ENCODE measurements around the gene TNFRSF18. TPM values are rescaled to one million over a fixed set of nuclear protein-coding genes. Genes with fewer than 3 reads are reported as not detected.

Gene TNFRSF18
- total and polyA plus RNA-seq, 3 donors from 2014 or later = 0.67 TPM; not detected in 2

DNA sequence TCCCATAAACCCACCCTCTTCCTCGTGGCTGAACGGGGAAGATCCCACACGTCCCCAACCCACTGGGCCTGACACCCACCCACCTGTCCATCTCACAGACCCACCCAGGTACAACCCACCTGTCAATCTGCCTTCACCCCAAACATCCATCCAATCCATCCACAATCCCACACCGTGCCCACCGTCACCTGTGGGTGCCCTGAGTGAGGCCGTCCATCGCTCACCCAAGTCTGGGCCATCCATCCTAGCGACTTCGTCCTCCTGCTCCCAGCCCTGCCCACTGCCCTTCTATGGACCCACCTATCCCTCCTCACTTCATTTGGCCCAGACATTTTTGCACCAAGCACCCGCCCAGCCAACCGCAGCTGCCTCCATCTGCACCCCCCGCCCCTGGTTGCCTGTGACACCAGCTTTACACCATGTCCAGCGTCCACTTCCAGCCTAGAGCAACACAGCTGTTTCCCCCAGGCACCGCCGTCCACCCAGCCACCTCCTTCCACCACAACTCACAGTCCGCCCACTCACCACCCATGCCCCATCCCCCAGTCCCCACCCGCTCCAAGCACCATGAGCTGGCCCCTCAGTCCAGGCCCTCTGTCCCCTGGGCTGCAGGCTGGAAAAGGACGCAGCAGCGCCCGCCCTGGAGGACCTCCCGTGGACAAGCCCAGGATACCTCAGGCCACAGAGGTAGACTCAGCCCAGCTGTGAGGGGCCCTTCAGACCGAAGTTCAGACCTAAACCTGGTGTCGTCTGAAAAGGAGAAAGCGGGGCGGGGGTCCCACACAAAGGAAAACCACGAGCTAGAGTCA, 25.1 kb downstream of the TNFRSF18 start:
- Histone ChIP-seq H3K27ac (no peak overlapping the region), H3K4me3 (no peak overlapping the region), H3K36me3 (ENCODE audit: low read depth, missing control alignments) (no peaks in the 10 kb centered on the region), H3K9me3 (no peaks in the 10 kb centered on the region), H3K4me1 (no peaks in the 10 kb centered on the region), H3K27me3 (no peaks in the 10 kb centered on the region)
- WGBS, 2 donors = 90 to 92% methylated on average over 22 to 26 of the region's 26 CpGs
- intact Hi-C loops (cut with DNase I; ENCODE audit: low total_unique reads) = no loop called here
- DNase-seq = no peak
- TF ChIP-seq, protein P1, sequence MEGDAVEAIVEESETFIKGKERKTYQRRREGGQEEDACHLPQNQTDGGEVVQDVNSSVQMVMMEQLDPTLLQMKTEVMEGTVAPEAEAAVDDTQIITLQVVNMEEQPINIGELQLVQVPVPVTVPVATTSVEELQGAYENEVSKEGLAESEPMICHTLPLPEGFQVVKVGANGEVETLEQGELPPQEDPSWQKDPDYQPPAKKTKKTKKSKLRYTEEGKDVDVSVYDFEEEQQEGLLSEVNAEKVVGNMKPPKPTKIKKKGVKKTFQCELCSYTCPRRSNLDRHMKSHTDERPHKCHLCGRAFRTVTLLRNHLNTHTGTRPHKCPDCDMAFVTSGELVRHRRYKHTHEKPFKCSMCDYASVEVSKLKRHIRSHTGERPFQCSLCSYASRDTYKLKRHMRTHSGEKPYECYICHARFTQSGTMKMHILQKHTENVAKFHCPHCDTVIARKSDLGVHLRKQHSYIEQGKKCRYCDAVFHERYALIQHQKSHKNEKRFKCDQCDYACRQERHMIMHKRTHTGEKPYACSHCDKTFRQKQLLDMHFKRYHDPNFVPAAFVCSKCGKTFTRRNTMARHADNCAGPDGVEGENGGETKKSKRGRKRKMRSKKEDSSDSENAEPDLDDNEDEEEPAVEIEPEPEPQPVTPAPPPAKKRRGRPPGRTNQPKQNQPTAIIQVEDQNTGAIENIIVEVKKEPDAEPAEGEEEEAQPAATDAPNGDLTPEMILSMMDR (IDR thresholded peaks at IDR 0.05) = no peak
- no peak for TF ChIP-seq POLR2A (IDR thresholded peaks at IDR 0.05)

DNA sequence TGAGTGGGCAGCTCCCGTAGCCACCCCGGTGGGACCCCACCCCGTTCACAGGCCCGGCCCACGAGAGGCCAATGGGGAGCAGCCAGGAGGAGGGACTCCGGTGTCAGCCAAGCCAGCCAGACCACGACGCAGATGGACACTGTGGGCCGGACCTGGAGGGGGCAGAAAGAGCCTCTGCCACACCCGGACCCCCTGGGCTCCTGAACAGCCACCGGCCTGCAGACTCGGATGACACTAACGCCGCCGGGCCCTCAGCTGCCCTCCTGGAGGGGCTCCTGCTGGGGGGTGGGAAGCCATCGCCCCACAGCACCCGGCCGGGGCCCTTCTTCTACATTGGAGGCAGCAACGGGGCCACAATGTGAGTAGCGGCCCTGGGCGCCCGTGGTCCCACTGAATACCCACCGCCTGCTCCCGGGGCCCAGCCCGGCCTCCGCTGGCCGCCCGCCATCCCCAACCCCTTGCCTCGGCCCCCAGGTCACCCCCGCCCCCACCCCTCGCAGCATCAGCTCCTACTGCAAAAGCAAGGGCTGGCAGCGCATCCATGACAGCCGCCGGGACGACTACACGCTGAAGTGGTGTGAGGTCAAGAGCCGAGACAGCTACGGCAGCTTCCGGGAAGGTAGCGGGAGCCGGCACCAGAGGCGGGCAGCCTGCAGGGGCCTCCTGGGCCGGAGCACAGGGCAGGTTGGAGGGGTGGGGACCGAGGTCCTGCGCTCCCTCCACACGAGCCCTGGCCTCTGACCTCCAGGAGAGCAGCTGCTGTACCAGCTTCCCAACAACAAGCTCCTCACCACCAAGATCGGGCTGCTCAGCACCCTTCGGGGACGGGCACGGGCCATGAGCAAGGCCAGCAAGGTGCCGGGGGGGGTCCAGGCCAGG, 26.2 kb downstream of the TNFRSF18 start:
- Histone ChIP-seq H3K4me1 (no peaks in the 10 kb centered on the region), H3K9me3 (no peaks in the 10 kb centered on the region), H3K4me3 (no peak overlapping the region), H3K27ac (no peak overlapping the region), H3K27me3 (no peaks in the 10 kb centered on the region), H3K36me3 (ENCODE audit: low read depth, missing control alignments) (no peaks in the 10 kb centered on the region)
- TF ChIP-seq, protein P1 (IDR thresholded peaks at IDR 0.05) = no peak
- no peak for TF ChIP-seq POLR2A (IDR thresholded peaks at IDR 0.05)
- 76 to 100% methylated on average over 4 to 46 of the region's 51 CpGs for WGBS, 2 donors
- no peak for DNase-seq
- intact Hi-C loops (cut with DNase I; ENCODE audit: low total_unique reads) = no loop called here

DNA sequence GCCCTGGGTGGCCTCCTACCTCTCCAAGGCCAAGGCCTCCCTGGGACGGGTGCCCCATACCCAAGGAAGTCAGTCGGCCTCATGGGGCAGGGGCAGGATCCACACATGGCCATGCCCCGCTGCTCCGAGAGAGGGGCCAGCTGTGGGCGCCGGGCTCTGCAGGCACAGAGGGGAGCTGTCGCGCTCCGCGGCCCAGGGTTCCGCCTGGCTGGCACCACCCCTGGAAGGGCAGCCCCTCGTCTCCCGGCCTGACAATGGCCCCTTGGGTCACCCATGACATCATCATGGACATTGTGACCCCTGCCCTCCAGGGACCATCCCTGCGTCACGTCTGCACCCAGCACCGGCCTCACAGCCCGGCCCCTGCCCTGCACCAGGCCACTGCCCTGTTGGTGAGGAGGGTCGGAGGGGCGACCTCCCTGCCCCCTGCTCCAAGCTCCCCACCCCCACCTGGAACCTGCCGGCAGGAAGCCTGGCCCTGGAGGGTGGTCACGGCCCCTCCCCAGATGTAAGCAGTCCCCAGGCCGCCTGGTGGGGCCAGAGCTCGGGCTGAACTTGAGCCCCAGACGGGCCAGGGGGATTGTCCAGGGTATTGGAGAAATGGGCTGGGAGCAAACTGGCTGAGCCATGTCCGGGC, 26.9 kb downstream of the TNFRSF18 start:
- no peak overlapping the region for H3K27ac ChIP-seq
- intact Hi-C loops (cut with DNase I; ENCODE audit: low total_unique reads) = no loop called here
- no peaks in the 10 kb centered on the region for H3K4me1 ChIP-seq
- TF ChIP-seq POLR2A (IDR thresholded peaks at IDR 0.05) = no peak
- TF ChIP-seq, protein P1 (IDR thresholded peaks at IDR 0.05) = no peak
- no peaks in the 10 kb centered on the region for H3K27me3 ChIP-seq
- no peak overlapping the region for H3K4me3 ChIP-seq
- no peak for DNase-seq
- 86 to 98% methylated on average over 7 to 25 of the region's 25 CpGs for WGBS, 2 donors
- no peaks in the 10 kb centered on the region for H3K9me3 ChIP-seq
- no peaks in the 10 kb centered on the region for H3K36me3 ChIP-seq (ENCODE audit: low read depth, missing control alignments)

DNA sequence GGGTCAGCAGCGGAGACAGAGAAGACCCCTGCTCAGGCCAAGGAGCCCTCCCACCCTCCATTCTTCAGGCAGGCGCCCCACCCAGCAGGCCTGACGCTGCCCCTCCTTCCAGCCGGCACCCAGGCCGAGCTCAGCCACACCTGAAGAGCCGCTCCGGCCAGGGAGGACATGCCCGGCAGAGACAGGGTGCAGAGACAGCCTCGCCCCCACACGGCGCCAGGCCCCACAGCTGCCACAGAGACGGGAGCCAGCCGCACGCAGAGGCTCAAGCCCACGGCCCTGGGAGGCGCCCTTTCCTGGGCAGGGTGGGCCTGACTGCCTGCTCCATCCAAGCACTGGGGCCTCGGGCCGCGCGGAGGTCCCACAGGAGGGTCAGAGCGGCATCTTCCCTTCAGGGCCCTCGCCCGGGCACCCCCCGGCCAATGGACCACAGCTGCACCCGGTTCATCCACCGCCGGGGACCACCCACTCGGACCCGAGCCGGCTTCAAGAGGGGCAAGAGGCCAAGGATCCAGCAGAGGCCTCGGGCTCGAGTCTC, 27.5 kb downstream of the TNFRSF18 start:
- H3K27me3 ChIP-seq = no peaks in the 10 kb centered on the region
- no peaks in the 10 kb centered on the region for H3K4me1 ChIP-seq
- H3K4me3 ChIP-seq = no peak overlapping the region
- H3K27ac ChIP-seq = no peak overlapping the region
- no peaks in the 10 kb centered on the region for H3K36me3 ChIP-seq (ENCODE audit: low read depth, missing control alignments)
- 89 to 93% methylated on average over 3 to 31 of the region's 32 CpGs for WGBS, 2 donors
- DNase-seq = no peak
- intact Hi-C loops (cut with DNase I; ENCODE audit: low total_unique reads) = no loop called here
- H3K9me3 ChIP-seq = no peaks in the 10 kb centered on the region
- no peak for TF ChIP-seq POLR2A (IDR thresholded peaks at IDR 0.05)
- TF ChIP-seq, protein P1 (IDR thresholded peaks at IDR 0.05) = no peak

Data from testis (tissue), 3 donors.